Measurements from ENCODE around the gene PLEKHF1. TPM values are rescaled to one million over a fixed set of nuclear protein-coding genes. Genes with fewer than 3 reads are reported as not detected.

PLEKHF1 gene
- total RNA-seq, 1 experiment from 2014 or later: 5.5 TPM

DNA sequence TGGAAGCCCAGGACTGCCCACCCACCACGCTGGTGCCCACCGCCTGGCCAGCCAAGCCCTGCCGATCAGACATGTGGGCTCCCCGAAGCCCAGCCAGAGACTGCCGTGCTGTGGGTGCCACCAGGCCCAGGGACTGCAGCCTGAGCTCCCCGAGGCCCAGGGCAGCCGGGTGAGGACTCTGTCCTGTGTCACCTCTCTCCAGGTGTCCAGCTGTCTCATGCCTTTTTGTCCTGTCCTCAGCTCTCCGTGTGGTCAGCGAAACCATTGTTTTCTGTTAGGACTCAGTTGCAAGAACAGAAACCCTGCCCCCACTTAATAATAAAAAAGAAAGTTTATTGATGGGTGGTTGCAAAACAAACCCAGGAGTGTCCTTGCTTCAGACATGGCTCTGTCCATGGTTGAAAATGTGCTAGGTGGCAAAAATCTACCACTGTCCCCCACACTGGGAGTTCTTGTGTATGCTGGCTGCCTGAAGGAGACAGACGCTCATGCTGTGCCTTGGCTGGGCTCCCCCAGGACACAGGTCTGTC is 9.9 kb downstream of the PLEKHF1 start:
- Histone ChIP-seq H2AFZ (ENCODE audit: low read depth, low read length, poor library complexity, severe bottlenecking) (no peak overlapping the region), H3K4me3 (replicated peaks in 1 of 2; ENCODE audit: low read depth in 1 of 2, low read length in 2 of 2) (no peak overlapping the region), H3K9me2 (ENCODE audit: insufficient read depth) (no peaks in the 10 kb centered on the region), H3K9me3 (ENCODE audit: control insufficient read depth in 1 of 2, insufficient read depth in 1 of 2, low read depth in 1 of 2, low read length in 2 of 2) (no peaks in the 10 kb centered on the region), H4K20me1 (ENCODE audit: insufficient read depth) (no peaks in the 10 kb centered on the region), H3K36me3 (ENCODE audit: control insufficient read depth in 1 of 2, insufficient read depth in 2 of 2, low read length in 2 of 2) (no peaks in the 10 kb centered on the region; a peak in 1 of 4 replicates), H3K27ac (ENCODE audit: low read depth, low read length) (no peak overlapping the region), H3K79me2 (ENCODE audit: insufficient read depth, low read length) (peaks cover 10% of the 10 kb centered on the region; the same call in 1 of the 2 replicates), H3K4me2 (ENCODE audit: low read length) (no peak overlapping the region), H3K27me3 (ENCODE audit: insufficient read depth, low read length) (no peaks in the 10 kb centered on the region), H3K9ac (ENCODE audit: low read length) (no peak overlapping the region), H3K4me1 (ENCODE audit: control insufficient read depth in 1 of 2, insufficient read depth in 2 of 2, low read length in 2 of 2) (peaks cover 0 to 8% of the 10 kb centered on the region in 2 experiments; a peak in 2 of 4 replicates)
- no peak for TF ChIP-seq ELF1 (IDR thresholded peaks at IDR 0.05; ENCODE audit: borderline replicate concordance, low read depth)
- TF ChIP-seq, protein P1, sequence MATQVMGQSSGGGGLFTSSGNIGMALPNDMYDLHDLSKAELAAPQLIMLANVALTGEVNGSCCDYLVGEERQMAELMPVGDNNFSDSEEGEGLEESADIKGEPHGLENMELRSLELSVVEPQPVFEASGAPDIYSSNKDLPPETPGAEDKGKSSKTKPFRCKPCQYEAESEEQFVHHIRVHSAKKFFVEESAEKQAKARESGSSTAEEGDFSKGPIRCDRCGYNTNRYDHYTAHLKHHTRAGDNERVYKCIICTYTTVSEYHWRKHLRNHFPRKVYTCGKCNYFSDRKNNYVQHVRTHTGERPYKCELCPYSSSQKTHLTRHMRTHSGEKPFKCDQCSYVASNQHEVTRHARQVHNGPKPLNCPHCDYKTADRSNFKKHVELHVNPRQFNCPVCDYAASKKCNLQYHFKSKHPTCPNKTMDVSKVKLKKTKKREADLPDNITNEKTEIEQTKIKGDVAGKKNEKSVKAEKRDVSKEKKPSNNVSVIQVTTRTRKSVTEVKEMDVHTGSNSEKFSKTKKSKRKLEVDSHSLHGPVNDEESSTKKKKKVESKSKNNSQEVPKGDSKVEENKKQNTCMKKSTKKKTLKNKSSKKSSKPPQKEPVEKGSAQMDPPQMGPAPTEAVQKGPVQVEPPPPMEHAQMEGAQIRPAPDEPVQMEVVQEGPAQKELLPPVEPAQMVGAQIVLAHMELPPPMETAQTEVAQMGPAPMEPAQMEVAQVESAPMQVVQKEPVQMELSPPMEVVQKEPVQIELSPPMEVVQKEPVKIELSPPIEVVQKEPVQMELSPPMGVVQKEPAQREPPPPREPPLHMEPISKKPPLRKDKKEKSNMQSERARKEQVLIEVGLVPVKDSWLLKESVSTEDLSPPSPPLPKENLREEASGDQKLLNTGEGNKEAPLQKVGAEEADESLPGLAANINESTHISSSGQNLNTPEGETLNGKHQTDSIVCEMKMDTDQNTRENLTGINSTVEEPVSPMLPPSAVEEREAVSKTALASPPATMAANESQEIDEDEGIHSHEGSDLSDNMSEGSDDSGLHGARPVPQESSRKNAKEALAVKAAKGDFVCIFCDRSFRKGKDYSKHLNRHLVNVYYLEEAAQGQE (IDR thresholded peaks at IDR 0.05; ENCODE audit: low read depth): no peak
- TF ChIP-seq, protein P2, sequence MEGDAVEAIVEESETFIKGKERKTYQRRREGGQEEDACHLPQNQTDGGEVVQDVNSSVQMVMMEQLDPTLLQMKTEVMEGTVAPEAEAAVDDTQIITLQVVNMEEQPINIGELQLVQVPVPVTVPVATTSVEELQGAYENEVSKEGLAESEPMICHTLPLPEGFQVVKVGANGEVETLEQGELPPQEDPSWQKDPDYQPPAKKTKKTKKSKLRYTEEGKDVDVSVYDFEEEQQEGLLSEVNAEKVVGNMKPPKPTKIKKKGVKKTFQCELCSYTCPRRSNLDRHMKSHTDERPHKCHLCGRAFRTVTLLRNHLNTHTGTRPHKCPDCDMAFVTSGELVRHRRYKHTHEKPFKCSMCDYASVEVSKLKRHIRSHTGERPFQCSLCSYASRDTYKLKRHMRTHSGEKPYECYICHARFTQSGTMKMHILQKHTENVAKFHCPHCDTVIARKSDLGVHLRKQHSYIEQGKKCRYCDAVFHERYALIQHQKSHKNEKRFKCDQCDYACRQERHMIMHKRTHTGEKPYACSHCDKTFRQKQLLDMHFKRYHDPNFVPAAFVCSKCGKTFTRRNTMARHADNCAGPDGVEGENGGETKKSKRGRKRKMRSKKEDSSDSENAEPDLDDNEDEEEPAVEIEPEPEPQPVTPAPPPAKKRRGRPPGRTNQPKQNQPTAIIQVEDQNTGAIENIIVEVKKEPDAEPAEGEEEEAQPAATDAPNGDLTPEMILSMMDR (IDR thresholded peaks at IDR 0.05 in 2 of 3, conservative IDR thresholded peaks at IDR 0.05 in 1 of 3; ENCODE audit: borderline replicate concordance in 1 of 3, insufficient read depth in 1 of 3, low read depth in 2 of 3, low read length in 2 of 3): no peak
- no peak for TF ChIP-seq FOSL1 (IDR thresholded peaks at IDR 0.05; ENCODE audit: low read depth)
- no peak for TF ChIP-seq POLR2AphosphoS5 (IDR thresholded peaks at IDR 0.05; ENCODE audit: low read depth, low read length)
- TF ChIP-seq CBX3 (IDR thresholded peaks at IDR 0.05; ENCODE audit: low read depth): no peak
- no peak for TF ChIP-seq YY1 (IDR thresholded peaks at IDR 0.05; ENCODE audit: extremely low read depth, insufficient replicate concordance, low read depth, low read length)
- no peak for TF ChIP-seq EZH2 (IDR thresholded peaks at IDR 0.05)
- no peak for TF ChIP-seq JUND (IDR thresholded peaks at IDR 0.05)
- TF ChIP-seq SRF (IDR thresholded peaks at IDR 0.05; ENCODE audit: low read depth): no peak
- TF ChIP-seq, protein P3, sequence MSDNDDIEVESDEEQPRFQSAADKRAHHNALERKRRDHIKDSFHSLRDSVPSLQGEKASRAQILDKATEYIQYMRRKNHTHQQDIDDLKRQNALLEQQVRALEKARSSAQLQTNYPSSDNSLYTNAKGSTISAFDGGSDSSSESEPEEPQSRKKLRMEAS (IDR thresholded peaks at IDR 0.05): no peak
- TF ChIP-seq, protein P4, sequence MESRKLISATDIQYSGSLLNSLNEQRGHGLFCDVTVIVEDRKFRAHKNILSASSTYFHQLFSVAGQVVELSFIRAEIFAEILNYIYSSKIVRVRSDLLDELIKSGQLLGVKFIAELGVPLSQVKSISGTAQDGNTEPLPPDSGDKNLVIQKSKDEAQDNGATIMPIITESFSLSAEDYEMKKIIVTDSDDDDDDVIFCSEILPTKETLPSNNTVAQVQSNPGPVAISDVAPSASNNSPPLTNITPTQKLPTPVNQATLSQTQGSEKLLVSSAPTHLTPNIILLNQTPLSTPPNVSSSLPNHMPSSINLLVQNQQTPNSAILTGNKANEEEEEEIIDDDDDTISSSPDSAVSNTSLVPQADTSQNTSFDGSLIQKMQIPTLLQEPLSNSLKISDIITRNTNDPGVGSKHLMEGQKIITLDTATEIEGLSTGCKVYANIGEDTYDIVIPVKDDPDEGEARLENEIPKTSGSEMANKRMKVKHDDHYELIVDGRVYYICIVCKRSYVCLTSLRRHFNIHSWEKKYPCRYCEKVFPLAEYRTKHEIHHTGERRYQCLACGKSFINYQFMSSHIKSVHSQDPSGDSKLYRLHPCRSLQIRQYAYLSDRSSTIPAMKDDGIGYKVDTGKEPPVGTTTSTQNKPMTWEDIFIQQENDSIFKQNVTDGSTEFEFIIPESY (IDR thresholded peaks at IDR 0.05; ENCODE audit: extremely low read depth, insufficient replicate concordance, low read length): no peak
- TF ChIP-seq CEBPB (IDR thresholded peaks at IDR 0.05; ENCODE audit: low read depth): no peak
- no peak for TF ChIP-seq TCF7L2 (IDR thresholded peaks at IDR 0.05; ENCODE audit: borderline replicate concordance, extremely low read depth, insufficient read depth, insufficient read length)
- TF ChIP-seq ZNF274 (IDR thresholded peaks at IDR 0.05; ENCODE audit: low read depth, low read length): no peak
- ChIA-PET POLR2A (no interaction called here), CTCF (no interaction called here), RAD21 (ENCODE audit: low non-redundant PET in 1 of 2, low total read pairs in 2 of 2, uncharacterized antibody in 2 of 2, unreplicated experiment in 2 of 2) (no interaction called here)
- DNase-seq (ENCODE audit: low read depth, low spot score): no peak
- ATAC-seq: no peak
- intact Hi-C loops (cut with micrococcal nuclease): no loop called here
- BruUV-seq (replicated peaks): no TSS peak
